ENCODE data around the gene HAS3. TPM values are rescaled to one million over a fixed set of nuclear protein-coding genes. Genes with fewer than 3 reads are reported as not detected.
"Not testable (repeated sequence)": the region's sequence is repeated elsewhere in the genome, so short reads cannot be mapped to it uniquely, and the experiment has no call there.

HAS3 gene, protein sequence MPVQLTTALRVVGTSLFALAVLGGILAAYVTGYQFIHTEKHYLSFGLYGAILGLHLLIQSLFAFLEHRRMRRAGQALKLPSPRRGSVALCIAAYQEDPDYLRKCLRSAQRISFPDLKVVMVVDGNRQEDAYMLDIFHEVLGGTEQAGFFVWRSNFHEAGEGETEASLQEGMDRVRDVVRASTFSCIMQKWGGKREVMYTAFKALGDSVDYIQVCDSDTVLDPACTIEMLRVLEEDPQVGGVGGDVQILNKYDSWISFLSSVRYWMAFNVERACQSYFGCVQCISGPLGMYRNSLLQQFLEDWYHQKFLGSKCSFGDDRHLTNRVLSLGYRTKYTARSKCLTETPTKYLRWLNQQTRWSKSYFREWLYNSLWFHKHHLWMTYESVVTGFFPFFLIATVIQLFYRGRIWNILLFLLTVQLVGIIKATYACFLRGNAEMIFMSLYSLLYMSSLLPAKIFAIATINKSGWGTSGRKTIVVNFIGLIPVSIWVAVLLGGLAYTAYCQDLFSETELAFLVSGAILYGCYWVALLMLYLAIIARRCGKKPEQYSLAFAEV
- polyA plus RNA-seq = 1.2 TPM
- long read RNA-seq, donor 1 = 0 reads
- long read RNA-seq, donor 2 = 0 reads
- long read RNA-seq, donor 3 = 0 reads
- long read RNA-seq, donor 4 = 0 reads
- long read RNA-seq, donor 5 = 0 reads
- long read RNA-seq, donor 6 = 0 reads
- long read RNA-seq, donor 7 = 0 reads
- long read RNA-seq, donor 8 = 0 reads
- long read RNA-seq, donor 9, partial matches to known transcripts = 64 of 64 reads
- long read RNA-seq, donor 9, other reads (novel, unspliced or antisense) = 0 of 64 reads
- long read RNA-seq, donor 10 = 0 reads
- long read RNA-seq, donor 11 = 0 reads

- H3K36me3 ChIP-seq (ENCODE audit: control insufficient read depth, insufficient read depth, low read length) = peaks cover 5% of the 10 kb centered on the region
- H3K4me1 ChIP-seq (ENCODE audit: control insufficient read depth, insufficient read depth, low read length) = peaks cover 27% of the 10 kb centered on the region
- WGBS (ENCODE audit: insufficient coverage, low lambda C conversion rate) = no CpG with 5 or more reads among the region's 80 CpGs
- no peak within 1 kb of the TSS for H3K27ac ChIP-seq (ENCODE audit: low read length)
- peak; percentile 34 to 74 for DNase-seq
- no peaks in the 10 kb centered on the region for H3K9me3 ChIP-seq (ENCODE audit: control insufficient read depth, low read depth, low read length)
- peaks cover 37% of the 10 kb centered on the region for H3K27me3 ChIP-seq (ENCODE audit: control insufficient read depth, insufficient read depth, low read length)
- peak within 1 kb of the TSS; percentile 32 for H3K4me3 ChIP-seq (ENCODE audit: low read length)
These were observed at the start of gene HAS3 for GRCh38 chr16:69105501-69106361. HAS3 (plus strand) TSS chr16:69105653; CDS start chr16:69109396, 3,743 bp downstream.

DNA sequence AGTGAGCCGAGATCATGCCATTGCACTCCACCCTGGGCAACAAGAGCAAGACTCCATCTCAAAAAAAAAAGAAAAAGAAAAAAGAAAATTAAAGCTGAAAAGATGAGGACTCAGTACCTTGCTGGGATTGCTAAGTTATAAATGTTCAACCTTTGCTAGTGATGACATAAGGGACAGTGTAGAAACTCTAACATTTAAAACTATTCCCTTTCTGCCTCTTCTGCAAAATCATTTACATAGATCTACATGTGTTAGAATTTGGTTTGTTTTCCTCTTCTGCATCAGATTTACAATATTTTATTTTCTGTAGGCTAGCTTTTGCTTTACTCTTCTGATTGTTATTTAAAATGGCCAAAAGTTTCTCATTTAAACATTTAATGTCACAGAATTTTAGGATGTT lies 49.5 kb upstream of the HAS3 start:
- Histone ChIP-seq H3K27me3 (ENCODE audit: control insufficient read depth, insufficient read depth, low read length) (no peaks in the 10 kb centered on the region), H3K36me3 (ENCODE audit: control insufficient read depth, insufficient read depth, low read length) (no peaks in the 10 kb centered on the region), H3K4me1 (ENCODE audit: control insufficient read depth, insufficient read depth, low read length) (no peaks in the 10 kb centered on the region), H3K4me3 (ENCODE audit: low read length) (no peak overlapping the region), H3K27ac (ENCODE audit: low read length) (no peak overlapping the region), H3K9me3 (ENCODE audit: control insufficient read depth, low read depth, low read length) (no peaks in the 10 kb centered on the region)
- no peak for DNase-seq
- 100% methylated on average over 1 of the region's 1 CpG for WGBS (ENCODE audit: insufficient coverage, low lambda C conversion rate)

GRCh38 chr16:69056421-69056820 lies 49.0 kb upstream of the HAS3 start:
- Histone ChIP-seq H3K4me1 (ENCODE audit: control insufficient read depth, insufficient read depth, low read length) (no peaks in the 10 kb centered on the region), H3K36me3 (ENCODE audit: control insufficient read depth, insufficient read depth, low read length) (no peaks in the 10 kb centered on the region), H3K4me3 (ENCODE audit: low read length) (no peak overlapping the region), H3K27me3 (ENCODE audit: control insufficient read depth, insufficient read depth, low read length) (no peaks in the 10 kb centered on the region), H3K27ac (ENCODE audit: low read length) (no peak overlapping the region), H3K9me3 (ENCODE audit: control insufficient read depth, low read depth, low read length) (no peaks in the 10 kb centered on the region)
- DNase-seq = no peak
- WGBS (ENCODE audit: insufficient coverage, low lambda C conversion rate) = 87% methylated on average over 2 of the region's 3 CpGs

- Histone ChIP-seq H3K27me3 (ENCODE audit: control insufficient read depth, insufficient read depth, low read length) (no peaks in the 10 kb centered on the region), H3K36me3 (ENCODE audit: control insufficient read depth, insufficient read depth, low read length) (no peaks in the 10 kb centered on the region), H3K4me1 (ENCODE audit: control insufficient read depth, insufficient read depth, low read length) (no peaks in the 10 kb centered on the region), H3K4me3 (ENCODE audit: low read length) (no peak overlapping the region), H3K27ac (ENCODE audit: low read length) (no peak overlapping the region), H3K9me3 (ENCODE audit: control insufficient read depth, low read depth, low read length) (no peaks in the 10 kb centered on the region)
- no peak for DNase-seq
- WGBS (ENCODE audit: insufficient coverage, low lambda C conversion rate) = no CpG with 5 or more reads among the region's 11 CpGs
These were observed 47.8 kb upstream of the HAS3 start for GRCh38 chr16:69057400-69058378.

GRCh38 chr16:69063491-69063890 lies 42.0 kb upstream of the HAS3 start:
- not testable (repeated sequence) for H3K27ac ChIP-seq (ENCODE audit: low read length); DNase-seq; H3K36me3 ChIP-seq (ENCODE audit: control insufficient read depth, insufficient read depth, low read length); H3K9me3 ChIP-seq (ENCODE audit: control insufficient read depth, low read depth, low read length); H3K4me3 ChIP-seq (ENCODE audit: low read length); H3K4me1 ChIP-seq (ENCODE audit: control insufficient read depth, insufficient read depth, low read length); H3K27me3 ChIP-seq (ENCODE audit: control insufficient read depth, insufficient read depth, low read length)
- 83% methylated on average over 1 of the region's 8 CpGs for WGBS (ENCODE audit: insufficient coverage, low lambda C conversion rate)

DNA sequence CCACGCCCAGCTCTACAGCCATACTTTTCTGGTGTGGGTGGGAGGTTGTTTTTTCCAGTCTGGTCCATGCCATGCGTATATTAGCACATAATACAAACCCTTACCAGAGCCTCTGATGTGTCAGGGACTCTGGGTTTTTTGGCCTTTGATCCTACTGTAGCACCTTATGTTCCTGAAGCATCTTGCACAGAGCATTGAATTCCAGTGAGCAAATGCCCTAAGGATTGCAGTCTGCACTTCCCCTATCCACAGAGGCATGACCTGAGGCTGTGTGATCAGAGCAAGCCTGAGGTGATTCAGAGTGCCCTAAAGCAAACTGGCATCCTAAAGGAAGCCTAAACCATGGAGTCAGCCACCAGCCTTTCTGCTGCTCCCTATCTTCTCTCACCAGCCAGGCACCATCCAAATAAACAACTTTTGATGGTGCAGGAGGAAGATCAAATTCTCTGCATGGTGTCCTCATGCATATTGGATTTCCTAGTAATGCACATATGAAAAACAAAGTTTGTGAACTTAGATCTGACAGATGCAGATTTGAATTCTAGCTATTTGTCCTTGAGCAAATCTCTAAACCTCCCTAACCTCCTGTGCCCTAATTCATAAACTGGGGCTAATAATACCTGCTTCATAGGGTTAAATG lies 41.2 kb upstream of the HAS3 start:
- no peaks in the 10 kb centered on the region for H3K27me3 ChIP-seq (ENCODE audit: control insufficient read depth, insufficient read depth, low read length)
- DNase-seq = no peak
- H3K4me1 ChIP-seq (ENCODE audit: control insufficient read depth, insufficient read depth, low read length) = peaks cover 3% of the 10 kb centered on the region
- WGBS (ENCODE audit: insufficient coverage, low lambda C conversion rate) = no CpG with 5 or more reads among the region's 2 CpGs
- no peaks in the 10 kb centered on the region for H3K36me3 ChIP-seq (ENCODE audit: control insufficient read depth, insufficient read depth, low read length)
- no peaks in the 10 kb centered on the region for H3K9me3 ChIP-seq (ENCODE audit: control insufficient read depth, low read depth, low read length)
- H3K4me3 ChIP-seq (ENCODE audit: low read length) = no peak overlapping the region
- no peak overlapping the region for H3K27ac ChIP-seq (ENCODE audit: low read length)

- H3K36me3 ChIP-seq (ENCODE audit: control insufficient read depth, insufficient read depth, low read length) = no peaks in the 10 kb centered on the region
- no peak overlapping the region for H3K27ac ChIP-seq (ENCODE audit: low read length)
- DNase-seq = no peak
- H3K4me1 ChIP-seq (ENCODE audit: control insufficient read depth, insufficient read depth, low read length) = peaks cover 3% of the 10 kb centered on the region
- WGBS (ENCODE audit: insufficient coverage, low lambda C conversion rate) = no CpG with 5 or more reads among the region's 6 CpGs
- no peaks in the 10 kb centered on the region for H3K9me3 ChIP-seq (ENCODE audit: control insufficient read depth, low read depth, low read length)
- H3K27me3 ChIP-seq (ENCODE audit: control insufficient read depth, insufficient read depth, low read length) = no peaks in the 10 kb centered on the region
- H3K4me3 ChIP-seq (ENCODE audit: low read length) = no peak overlapping the region
These were observed 40.6 kb upstream of the HAS3 start for GRCh38 chr16:69064764-69065313.

- Histone ChIP-seq H3K27me3 (ENCODE audit: control insufficient read depth, insufficient read depth, low read length) (no peaks in the 10 kb centered on the region), H3K9me3 (ENCODE audit: control insufficient read depth, low read depth, low read length) (no peaks in the 10 kb centered on the region), H3K36me3 (ENCODE audit: control insufficient read depth, insufficient read depth, low read length) (no peaks in the 10 kb centered on the region), H3K27ac (ENCODE audit: low read length) (no peak overlapping the region), H3K4me1 (ENCODE audit: control insufficient read depth, insufficient read depth, low read length) (peaks cover 13% of the 10 kb centered on the region), H3K4me3 (ENCODE audit: low read length) (no peak overlapping the region)
- no peak for DNase-seq
- WGBS (ENCODE audit: insufficient coverage, low lambda C conversion rate) = 100% methylated on average over 2 of the region's 5 CpGs
These were observed 35.9 kb upstream of the HAS3 start for GRCh38 chr16:69069504-69069903.

DNA sequence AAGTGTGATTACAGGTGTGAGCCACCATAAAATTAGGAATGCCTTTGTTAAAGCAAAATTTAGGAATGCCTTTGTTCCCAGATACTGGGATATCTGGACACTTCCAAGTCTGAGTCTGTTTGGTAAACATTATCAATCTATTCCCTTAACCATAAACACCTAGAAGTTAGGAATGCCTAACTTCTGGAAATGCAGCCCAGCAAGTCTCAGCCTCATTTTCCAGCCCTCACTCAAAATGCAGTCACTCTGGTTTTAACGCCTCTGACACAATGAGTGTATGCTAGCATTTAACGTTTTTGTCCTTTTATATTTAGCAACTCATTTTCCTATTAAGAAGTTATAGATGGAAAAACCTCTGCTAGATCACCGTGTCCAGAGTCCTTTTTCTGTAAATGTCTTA lies 34.4 kb upstream of the HAS3 start:
- no peak overlapping the region for H3K4me3 ChIP-seq (ENCODE audit: low read length)
- H3K4me1 ChIP-seq (ENCODE audit: control insufficient read depth, insufficient read depth, low read length) = peaks cover 10% of the 10 kb centered on the region
- peak overlapping the region; percentile 69 for H3K27ac ChIP-seq (ENCODE audit: low read length)
- no peaks in the 10 kb centered on the region for H3K9me3 ChIP-seq (ENCODE audit: control insufficient read depth, low read depth, low read length)
- DNase-seq = no peak
- no peaks in the 10 kb centered on the region for H3K36me3 ChIP-seq (ENCODE audit: control insufficient read depth, insufficient read depth, low read length)
- no peaks in the 10 kb centered on the region for H3K27me3 ChIP-seq (ENCODE audit: control insufficient read depth, insufficient read depth, low read length)
- WGBS (ENCODE audit: insufficient coverage, low lambda C conversion rate) = no CpG with 5 or more reads among the region's 3 CpGs

Data from large intestine (tissue), 12 donors.